ENCODE results near the gene RAB3C.

GRCh38 chr5:58649716-58650115 is 66.8 kb downstream of the RAB3C start:
- TF ChIP-seq, protein P1, sequence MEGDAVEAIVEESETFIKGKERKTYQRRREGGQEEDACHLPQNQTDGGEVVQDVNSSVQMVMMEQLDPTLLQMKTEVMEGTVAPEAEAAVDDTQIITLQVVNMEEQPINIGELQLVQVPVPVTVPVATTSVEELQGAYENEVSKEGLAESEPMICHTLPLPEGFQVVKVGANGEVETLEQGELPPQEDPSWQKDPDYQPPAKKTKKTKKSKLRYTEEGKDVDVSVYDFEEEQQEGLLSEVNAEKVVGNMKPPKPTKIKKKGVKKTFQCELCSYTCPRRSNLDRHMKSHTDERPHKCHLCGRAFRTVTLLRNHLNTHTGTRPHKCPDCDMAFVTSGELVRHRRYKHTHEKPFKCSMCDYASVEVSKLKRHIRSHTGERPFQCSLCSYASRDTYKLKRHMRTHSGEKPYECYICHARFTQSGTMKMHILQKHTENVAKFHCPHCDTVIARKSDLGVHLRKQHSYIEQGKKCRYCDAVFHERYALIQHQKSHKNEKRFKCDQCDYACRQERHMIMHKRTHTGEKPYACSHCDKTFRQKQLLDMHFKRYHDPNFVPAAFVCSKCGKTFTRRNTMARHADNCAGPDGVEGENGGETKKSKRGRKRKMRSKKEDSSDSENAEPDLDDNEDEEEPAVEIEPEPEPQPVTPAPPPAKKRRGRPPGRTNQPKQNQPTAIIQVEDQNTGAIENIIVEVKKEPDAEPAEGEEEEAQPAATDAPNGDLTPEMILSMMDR (IDR thresholded peaks at IDR 0.05; ENCODE audit: insufficient read depth, low read depth, low read length), result no peak
- no peak for TF ChIP-seq EZH2 (IDR thresholded peaks at IDR 0.05; ENCODE audit: insufficient read depth, low read length)
